HEK293T (cell line): Measurements from ENCODE around the gene PLA2G1B.

Experiments used
- ELF4 ChIP-seq: fragments of 450-650 bp; IDR thresholded peaks from 2 replicates; pipeline ENCODE4 v1.6.1; 2017; ENCODE audit warnings: antibody characterized with exemption
- FOXK2 ChIP-seq: fragments of 450-650 bp; IDR thresholded peaks from 2 replicates; pipeline ENCODE4 v1.6.1; 2016; ENCODE audit warnings: mild to moderate bottlenecking
- SUZ12 ChIP-seq: fragments of 450-650 bp; IDR thresholded peaks from 2 replicates; pipeline ENCODE4 v1.6.1; 2016; ENCODE audit warnings: mild to moderate bottlenecking

GRCh38 chr12:120276734-120277133, 50.8 kb downstream of the PLA2G1B start:
- TF ChIP-seq SUZ12 (no peak), FOXK2 (no peak), ELF4 (no peak)
